ENCODE data around the gene FLVCR1.

The FLVCR1 gene

DNA sequence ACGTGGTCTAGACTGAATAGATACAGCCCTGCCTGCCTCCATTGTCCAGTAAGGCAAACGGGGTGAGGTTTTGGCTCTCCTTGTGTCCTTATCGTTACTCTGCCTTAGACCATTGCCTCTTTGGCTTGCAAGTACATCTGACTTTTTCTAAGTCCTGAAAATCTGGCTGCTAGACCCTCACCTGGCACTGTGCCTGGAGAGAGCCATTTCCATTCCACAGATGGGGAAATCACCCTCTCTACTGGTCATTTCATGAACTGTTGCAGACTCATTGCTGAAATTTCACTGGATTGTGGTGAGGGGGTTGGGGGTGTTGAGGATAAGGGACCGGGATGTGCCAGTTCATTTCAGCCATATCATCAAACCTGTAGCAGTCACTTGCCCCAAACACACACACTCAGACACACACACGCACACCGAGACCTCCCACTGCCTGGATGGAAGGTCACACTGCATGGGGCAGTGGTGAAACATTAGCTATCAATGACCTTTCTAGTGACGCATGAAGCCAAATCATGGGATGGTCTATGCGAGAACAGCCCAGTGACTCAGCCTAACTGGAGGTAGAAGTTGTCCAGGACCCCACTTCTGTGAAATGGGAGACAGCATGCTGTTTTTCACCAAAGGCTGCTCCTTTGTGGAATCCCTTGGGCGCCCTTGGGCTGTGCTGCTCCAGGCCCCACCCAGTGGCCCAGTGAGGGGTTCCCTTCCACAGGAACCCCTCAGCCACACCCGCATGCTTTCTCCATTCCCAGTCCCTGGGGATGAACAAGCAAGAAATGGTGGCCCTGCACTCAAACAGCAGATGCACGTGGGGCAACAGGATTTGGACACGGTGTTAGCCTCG, 57.4 kb downstream of the FLVCR1 start:
- peak; percentile 47 for DNase-seq (ENCODE audit: low spot score)

DNA sequence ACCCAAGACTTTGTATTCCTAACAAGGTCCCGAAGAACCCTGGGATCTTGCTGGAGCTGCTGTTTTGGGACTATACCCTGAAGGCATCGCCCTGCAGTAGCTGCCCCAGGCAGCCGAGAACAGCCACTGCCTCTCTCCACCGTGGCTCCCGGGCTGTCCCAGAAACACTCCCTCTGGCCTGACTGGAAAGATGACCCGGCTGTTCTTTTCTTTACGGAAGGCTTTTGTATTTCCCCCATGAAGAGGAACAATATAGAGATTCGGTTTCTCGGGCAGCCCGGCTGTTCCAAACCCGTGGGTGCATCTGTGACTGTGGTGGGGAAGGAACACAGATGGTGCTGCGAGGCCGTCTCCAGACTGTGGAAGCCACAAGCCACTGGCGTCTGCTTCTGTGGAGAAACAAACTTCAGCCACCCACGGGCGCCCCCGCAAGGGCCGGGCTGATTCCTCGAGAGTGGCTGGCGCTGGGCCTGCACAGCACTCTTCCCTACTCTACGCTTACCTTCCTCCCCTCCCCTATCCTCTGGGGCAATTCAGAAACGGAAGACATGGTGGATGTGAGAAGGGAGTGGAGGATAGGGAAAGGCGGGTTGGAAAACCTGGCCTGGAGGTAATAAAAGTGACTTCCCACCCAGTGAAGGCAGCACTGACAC, 58.5 kb downstream of the FLVCR1 start:
- no peak for DNase-seq (ENCODE audit: low spot score)

DNA sequence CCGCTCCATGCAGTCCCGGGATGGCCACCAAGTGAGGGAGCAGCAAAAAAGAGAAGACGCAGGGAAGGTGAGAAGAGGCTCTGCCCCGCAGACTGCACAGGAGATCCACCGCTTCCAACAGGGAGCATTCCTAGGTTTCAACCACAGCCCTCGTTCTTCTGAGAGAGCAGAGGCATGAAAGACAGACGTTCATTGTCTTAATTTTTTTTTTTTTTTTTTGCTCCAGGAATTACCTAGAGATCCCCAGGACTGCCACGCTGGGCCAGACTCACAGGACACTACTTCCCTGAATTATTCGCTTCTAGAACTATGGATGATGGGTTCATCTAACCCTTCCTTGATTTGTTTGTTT, 59.0 kb downstream of the FLVCR1 start:
- DNase-seq (ENCODE audit: low spot score): no peak

DNA sequence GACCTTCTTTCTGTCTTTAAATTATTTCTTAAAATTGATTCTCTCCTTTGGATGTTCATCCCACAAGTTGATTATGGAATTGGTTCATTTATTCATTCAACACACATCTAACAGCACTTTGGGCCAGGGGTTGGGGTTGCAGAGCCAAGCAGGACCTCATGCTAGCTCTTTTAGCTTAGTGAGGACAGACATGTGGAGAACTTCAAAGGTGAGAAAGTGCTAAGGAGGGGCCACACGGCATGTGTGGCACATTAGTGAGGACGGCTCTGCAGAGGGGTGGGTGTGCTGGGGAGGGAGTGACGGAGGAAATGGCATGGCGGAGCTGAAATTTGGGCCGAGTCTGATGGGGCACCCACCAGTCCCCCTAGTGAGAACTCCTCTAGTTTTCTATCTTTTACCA, 59.8 kb downstream of the FLVCR1 start:
- no peak for DNase-seq (ENCODE audit: low spot score)

DNA sequence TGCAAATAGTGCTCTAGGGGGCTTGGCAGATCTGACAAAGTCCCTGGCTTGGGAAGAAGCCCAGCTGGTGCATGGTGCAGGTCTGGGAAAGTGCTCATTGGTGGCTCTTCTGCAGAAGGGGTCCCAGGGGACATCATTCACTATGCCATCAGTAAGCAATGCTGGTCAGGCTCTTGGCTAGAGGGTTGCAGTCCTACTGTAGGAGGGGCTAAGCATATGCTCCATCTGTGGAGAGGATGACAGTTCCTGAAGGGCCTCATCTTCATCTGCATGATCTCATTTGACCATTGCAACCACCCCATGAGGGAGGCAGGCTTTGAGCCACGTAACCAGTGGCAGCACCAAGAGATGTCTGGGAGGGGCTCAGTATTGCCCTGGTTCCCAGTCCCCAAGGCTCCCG, 60.7 kb downstream of the FLVCR1 start:
- no peak for DNase-seq (ENCODE audit: low spot score)

DNA sequence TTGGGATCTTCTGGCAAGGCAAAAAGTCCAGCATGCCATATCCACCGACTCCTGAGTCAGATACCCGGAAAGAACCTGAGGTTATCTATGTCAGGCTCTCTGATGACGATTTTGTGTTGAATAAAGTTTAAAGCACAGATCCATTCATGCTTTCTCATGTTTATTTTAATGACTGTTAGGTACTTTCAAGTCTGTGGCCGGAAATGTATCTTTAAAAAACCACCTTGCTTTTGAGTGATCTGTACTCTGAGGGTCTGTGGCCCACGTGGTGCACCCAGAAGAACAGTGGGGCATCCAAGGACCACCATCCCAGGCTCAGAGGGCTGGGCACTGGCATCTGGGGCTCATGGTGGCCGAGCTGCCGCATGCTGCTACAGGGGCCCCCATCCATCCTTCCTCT, 62.2 kb downstream of the FLVCR1 start:
- no peak for DNase-seq (ENCODE audit: low spot score)

DNA sequence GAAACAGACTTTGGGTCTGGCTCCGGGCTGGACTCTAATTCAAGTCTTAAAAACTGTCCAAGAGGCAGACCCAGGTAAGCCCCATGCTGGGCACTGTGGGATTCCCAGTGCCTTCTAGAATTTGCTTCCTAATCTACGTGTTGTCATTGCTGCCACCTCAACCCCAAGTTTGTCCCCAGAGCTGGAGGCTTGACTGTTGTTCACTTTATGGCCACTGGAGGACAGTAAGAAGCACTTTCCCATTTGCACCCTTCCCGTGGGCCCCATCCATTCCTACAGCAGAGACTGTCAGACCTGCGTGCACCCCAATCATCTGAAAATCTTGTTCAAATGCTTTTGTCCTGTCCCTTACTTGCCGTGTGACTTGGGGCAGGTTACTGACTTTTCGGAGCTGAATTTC, 62.8 kb downstream of the FLVCR1 start:
- no peak for DNase-seq (ENCODE audit: low spot score)

DNA sequence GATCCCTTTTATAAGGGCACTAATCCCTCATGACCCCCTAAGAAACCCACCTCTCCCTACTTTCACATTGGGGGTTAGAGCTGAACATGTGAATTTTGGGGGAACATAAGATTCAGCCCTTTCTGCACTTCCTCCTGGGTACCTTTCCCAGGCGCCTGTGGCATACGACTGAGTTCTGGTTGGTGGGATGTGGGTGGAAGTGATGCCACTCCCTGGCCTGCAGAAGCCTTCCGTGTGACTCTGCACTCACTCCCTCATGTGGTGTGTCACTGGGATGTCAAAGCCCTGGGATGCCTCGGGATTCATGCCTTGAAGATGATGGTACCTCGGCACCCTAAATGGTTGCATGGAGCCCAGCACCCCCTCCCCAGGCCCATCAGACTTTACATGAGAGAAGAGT, 63.9 kb downstream of the FLVCR1 start:
- DNase-seq (ENCODE audit: low spot score): no peak

DNA sequence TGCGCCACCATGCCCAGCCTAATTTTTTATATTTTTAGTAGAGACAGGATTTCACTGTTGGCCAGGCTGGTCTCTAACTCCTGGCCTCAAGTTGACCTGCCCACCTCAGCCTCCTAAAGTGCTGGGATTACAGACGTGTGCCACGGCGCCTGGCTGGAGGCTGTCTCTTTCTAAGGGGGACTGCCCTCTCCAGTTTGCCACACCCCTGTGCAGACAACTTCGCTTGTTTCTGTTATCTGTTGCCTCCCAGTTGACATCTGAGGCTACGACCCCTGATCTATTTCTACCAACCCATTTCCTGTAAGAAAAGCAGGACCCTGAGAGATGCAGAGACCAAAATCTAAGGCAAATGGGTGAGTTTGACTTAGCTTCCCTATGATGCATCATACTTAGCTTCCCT, 68.3 kb downstream of the FLVCR1 start:
- no peak for DNase-seq (ENCODE audit: low spot score)

DNA sequence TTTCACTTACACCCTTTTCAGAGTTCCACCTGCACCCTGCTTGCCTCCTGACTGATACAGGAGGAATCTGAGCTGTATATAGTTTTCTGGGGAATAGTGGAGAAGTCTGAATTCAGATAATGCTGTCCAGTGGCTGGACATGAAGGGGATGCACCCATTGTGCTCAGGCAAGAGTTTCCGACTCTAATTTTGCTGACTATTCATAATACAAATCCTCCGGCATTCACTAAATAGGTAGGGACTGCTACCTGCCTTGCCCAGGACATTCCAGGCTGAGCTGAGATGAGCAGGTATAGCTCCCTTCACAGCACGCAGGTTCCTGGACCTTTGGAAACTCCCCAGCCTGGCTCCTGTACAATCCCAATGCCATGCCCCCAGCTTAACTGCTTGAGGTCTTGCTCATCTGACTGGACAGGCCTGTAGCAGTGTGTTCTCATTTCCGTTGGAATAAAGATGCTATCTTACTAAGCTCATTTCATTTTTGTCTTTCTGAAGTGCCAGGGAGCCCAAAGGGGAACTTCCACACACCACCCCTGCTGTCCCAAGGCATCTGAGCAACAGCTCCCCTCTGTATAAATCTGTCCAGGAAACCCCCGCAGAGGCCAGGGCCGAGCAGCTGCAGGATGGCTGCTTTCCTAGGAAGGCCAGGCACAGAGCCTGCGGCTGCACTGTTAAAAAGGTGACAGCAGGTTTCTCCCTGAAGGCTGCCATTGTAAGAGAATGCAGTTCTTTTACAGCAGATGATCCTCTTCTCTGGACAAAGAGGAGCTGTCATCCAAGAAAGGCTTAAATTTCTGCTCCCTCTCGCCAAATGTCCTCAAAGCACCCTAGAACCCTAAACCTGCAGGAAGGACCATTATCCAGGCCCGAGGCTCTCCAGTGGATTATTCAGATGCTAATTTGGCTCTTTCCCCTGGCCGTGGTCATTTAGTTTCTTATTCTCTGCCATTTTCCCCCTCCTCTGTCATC, 70.5 kb downstream of the FLVCR1 start:
- DNase-seq (ENCODE audit: low spot score): no peak

DNA sequence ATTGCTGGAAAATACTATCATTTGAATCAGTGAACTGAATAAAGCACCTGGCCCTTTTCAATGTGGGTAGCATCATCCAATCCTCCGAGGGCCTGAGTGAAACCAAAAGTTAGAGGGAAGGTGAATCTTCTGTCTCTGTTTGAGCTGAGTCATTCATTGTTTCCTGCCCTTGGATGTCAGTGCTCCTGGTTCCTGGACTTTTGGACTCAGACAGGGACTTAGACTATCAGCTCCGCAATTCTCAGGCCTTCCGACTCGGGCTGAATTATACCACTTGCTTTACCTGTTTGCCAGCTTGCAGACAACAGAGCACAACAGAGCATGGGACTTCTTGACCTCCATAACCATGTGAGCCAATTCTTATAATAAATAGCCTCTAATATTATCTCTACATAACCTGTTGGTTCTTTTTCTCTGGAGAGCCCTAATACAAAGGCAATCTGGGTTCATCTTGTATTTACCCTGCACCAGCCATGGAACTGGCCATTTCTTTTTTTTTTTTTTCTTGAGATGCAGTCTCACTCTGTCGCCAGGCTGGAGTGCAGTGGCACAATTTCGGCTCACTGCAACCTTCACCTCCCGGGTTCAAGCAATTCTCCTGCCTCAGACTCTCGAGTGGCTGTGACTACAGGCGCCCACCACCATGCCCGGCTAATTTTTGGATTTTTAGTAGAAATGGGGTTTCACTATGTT, 73.1 kb downstream of the FLVCR1 start:
- no peak for DNase-seq (ENCODE audit: low spot score)

DNA sequence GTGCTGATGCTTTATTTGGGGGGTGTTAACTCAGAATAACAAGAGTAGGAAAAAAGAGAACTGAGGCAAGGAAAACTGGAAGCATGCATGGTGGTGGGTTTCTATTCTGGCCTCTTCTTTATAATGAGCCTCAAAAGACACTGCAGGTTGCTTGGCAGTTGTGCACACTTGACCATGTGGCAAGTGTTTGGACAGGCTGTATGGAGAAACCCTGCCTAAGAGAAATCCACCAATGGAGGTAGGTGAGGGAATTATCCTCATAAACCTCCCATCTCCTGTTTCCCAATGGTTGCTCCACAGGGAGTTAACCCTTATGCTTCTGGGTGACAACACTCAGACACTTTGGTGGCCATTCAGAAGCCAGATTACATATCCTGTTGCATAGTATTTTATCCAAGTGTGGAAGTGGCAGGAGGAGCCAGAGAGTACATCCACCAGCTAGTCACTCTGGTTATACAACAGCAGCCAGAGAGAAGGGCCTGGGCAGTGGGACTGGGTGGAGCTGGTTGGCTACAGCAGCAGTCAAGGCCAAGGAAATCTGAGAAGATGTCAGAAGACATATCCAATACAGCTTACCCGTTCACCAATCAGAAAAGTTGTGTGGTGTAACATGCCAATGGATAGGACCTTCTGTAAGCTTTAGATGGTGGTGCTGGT, 75.9 kb downstream of the FLVCR1 start:
- DNase-seq (ENCODE audit: low spot score): no peak

DNA sequence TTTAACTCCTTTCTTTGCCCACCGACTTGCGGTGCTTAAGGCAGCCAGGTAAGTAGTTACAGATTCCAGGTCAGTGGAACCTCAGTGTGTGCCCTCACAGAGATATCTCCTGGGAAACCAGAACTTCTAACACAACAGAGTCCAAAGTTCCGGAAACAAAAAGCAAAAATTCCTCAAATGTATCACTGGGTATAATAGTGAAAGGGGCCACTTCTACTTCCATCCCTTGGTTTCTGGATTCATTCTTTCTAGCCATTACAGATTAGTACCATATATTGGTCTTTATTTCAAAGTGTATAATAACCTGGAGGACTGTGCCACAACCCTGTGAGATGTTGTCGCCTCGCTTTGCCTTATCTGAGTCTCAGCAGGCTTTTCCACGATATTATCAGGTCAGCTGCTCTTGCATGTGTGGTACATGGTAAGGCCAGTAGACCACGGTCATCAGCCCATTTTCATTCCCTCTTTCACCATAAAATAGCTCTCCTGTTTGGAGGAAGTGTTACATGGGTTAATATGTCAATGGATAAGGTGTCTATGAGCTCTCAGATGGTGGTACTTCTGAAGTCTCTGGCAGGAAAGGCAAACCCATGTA, 77.4 kb downstream of the FLVCR1 start:
- no peak for DNase-seq (ENCODE audit: low spot score)

DNA sequence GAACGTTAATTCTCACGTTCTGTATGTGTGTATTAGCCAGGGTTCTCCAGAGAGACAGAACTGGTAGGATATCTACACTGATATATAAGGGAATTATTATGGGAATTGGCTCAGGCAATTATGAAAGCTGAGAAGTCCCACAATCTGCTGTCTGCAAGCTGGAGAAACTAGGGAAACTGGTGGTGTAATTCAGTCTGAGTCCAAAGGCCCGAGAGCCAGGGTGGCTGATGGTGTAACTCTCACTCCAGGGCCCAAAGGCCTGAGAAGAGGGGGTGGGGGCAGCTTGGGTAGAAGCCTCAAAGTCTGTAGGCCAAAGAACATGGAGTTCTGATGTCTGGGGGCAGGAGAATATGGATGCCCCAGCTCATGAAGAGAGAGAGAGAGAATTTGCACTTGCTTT, 79.0 kb downstream of the FLVCR1 start:
- DNase-seq (ENCODE audit: low spot score): no peak

DNA sequence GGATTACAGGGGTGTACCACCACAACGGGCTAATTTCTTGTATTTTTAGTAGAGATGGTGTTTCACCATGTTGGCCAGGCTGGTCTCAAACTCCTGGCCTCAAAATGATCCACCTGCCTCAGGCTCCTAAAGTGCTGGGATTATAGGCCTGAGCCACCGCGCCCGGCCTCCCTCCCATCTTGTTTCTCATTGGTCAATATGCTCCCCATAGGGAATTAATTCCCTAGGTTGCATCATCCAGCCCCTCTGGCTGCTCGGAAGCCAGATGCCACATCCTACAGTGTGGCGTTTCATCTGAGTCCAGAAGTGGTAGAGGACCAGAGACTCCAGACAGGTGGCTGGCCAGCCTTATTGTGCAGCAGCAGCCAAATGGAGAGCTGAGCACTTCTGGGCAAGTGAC, 80.8 kb downstream of the FLVCR1 start:
- no peak for DNase-seq (ENCODE audit: low spot score)

DNA sequence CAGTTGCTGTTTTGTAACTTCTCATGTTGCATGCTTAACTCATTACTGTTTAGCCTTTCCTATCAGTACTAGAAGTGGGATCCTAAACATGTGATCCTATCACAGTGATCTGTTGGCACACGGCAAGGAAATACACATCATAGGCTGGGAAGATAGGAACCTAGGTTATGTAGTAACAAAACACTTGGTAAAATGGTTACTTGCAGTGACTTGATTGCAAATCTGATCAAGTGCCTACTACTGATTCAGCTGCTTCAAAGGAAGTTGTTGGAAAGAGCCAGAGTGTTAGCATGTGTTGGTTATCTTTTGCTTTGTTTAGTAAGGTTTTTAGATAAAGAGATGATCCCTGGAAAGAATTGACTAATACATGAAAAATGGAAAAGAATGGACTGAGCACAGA, 83.4 kb downstream of the FLVCR1 start:
- no peak for DNase-seq (ENCODE audit: low spot score)

DNA sequence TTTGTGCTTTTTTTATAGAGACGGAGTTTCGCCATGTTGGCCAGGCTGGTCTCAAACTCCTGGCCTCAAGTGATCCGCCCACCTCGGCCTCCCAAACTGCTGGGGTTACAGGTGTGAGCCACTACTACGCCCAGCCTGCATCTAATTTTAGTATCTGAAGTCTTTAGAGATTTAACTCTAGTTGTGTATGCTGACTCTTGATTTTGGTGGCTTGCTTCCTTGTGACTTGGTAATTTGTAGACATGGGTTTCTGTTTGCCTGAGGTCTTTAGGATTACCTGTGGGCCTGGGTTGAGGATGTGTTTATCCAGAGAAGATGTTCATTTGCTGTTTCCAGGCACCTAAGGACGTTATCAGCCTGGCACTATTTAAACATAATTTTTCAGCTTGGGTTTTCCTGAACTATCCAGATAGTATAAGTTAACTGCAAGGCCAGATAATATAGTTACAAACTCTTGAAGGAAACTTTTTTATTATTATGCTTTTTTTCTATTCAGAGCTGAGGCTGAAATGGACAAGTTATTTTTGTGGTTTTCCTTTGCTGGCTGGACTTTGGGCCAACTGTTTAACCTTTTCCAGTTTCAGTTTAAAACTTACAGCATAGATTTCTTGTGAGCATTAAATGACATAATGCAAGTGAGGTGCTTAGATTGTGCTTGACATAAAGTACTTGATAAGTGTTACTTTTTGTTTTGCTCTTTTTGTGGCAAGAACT, 84.8 kb downstream of the FLVCR1 start:
- no peak for DNase-seq (ENCODE audit: low spot score)

DNA sequence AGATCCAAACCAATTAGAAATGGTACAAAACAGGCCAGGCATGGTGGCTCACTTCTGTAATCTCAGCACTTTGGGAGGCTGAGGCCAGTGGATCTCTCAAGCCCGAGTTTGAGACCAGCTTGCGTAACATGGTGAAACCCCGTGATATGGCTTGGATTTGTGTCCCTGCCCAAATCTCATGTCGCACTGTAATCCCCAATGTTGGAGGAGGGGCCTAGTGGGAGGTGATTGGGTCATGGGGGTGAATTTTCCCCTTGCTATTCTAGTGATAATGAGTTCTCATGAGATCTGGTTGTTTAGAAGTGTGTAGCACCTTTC, 85.3 kb downstream of the FLVCR1 start:
- DNase-seq (ENCODE audit: low spot score): no peak

DNA sequence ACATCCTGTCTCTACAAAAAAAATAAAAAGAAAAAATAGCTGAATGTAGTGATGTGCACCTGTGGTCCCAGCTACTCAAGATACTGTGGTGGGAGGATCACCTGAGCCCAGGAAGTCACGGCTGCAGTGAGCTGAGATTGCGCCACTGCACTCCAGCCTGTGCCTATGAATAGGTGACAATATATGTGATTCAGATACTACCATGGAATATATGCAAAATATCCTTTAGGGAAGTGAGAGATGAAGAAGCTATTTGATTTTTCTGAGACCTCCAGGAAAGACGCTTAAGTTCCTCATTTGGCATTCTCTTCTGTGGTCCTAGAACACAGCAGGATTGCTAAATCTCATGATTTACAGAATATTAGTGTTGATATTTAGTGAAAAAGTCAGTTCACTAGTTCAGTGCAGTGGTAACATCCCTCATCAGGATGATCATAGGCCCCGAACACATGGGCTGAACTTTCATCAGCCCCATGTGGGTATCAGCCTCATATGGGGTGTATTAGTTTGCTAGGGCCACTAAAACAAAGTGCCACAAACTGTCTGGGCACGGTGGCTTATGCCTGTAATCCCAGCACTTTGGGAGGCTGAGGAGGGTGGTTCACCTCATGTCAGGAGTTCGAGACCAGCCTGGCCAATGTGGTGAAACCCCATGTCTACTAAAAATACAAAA, 86.3 kb downstream of the FLVCR1 start:
- DNase-seq (ENCODE audit: low spot score): no peak

DNA sequence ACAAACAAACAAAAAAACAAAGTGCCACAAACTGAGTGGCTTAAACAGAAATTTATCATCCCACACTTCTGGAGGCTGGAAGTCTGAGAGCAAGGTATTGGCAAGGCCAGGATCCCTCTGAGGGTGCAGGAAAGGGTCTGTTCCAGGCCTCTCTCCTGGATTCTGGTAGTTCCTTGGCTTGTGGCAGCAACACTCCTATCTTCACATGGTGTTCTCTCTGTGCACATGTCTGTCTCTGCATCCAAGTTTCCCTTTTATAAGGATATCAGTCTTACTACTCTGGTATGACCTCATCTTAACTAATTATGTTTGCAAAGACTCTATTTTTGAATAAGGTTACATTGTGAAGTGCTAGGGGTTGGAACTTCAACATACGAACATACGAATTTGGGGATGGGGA, 87.0 kb downstream of the FLVCR1 start:
- no peak for DNase-seq (ENCODE audit: low spot score)
